Measurements from ENCODE around the gene EHD3. TPM values are rescaled to one million over a fixed set of nuclear protein-coding genes. Genes with fewer than 3 reads are reported as not detected.

Gene EHD3
- polyA plus RNA-seq, 1 donor from 2014 or later = 3.5 TPM

DNA sequence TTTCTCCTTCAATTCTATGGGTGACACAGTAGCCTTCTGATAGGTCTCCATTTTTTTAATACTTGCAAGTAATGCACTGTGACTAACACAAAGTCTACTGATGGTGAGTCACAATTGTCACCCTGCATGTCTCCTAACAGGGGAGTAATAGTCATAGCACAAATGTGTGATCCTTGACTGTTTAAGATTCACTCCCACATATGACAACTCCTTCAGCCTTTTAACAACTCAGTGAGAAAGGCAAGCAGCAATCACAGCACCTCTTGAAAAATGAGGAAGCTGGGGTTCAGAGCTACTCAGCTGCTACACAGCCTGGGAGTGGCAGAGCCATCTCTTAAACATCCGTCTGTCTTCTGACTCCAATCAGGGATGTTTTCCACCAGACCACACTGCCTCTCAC, 63.8 kb downstream of the EHD3 start:
- no peak for TF ChIP-seq TAF1 (IDR thresholded peaks at IDR 0.05; ENCODE audit: low read depth)
- TF ChIP-seq, protein P1, sequence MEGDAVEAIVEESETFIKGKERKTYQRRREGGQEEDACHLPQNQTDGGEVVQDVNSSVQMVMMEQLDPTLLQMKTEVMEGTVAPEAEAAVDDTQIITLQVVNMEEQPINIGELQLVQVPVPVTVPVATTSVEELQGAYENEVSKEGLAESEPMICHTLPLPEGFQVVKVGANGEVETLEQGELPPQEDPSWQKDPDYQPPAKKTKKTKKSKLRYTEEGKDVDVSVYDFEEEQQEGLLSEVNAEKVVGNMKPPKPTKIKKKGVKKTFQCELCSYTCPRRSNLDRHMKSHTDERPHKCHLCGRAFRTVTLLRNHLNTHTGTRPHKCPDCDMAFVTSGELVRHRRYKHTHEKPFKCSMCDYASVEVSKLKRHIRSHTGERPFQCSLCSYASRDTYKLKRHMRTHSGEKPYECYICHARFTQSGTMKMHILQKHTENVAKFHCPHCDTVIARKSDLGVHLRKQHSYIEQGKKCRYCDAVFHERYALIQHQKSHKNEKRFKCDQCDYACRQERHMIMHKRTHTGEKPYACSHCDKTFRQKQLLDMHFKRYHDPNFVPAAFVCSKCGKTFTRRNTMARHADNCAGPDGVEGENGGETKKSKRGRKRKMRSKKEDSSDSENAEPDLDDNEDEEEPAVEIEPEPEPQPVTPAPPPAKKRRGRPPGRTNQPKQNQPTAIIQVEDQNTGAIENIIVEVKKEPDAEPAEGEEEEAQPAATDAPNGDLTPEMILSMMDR (IDR thresholded peaks at IDR 0.05; ENCODE audit: poor library complexity, severe bottlenecking) = no peak
- no peak for TF ChIP-seq MXI1 (conservative IDR thresholded peaks at IDR 0.05; ENCODE audit: poor library complexity, severe bottlenecking)
- TF ChIP-seq REST (IDR thresholded peaks at IDR 0.05; ENCODE audit: borderline replicate concordance) = no peak
- TF ChIP-seq POLR2AphosphoS5 (IDR thresholded peaks at IDR 0.05) = no peak
- no peak for TF ChIP-seq EZH2 (IDR thresholded peaks at IDR 0.05; ENCODE audit: borderline replicate concordance, insufficient read depth, low read length, poor library complexity, severe bottlenecking)
- no peak for TF ChIP-seq SMC3 (conservative IDR thresholded peaks at IDR 0.05; ENCODE audit: poor library complexity)
- no peak for TF ChIP-seq RAD21 (conservative IDR thresholded peaks at IDR 0.05)
- TF ChIP-seq EP300 (conservative IDR thresholded peaks at IDR 0.05; ENCODE audit: poor library complexity, severe bottlenecking) = no peak
- Histone ChIP-seq H3K27ac (ENCODE audit: low read length) (no peak overlapping the region), H3K4me2 (ENCODE audit: low read length) (no peak overlapping the region)

GRCh38 chr2:31299547-31299946, 65.6 kb downstream of the EHD3 start:
- no peaks in the 10 kb centered on the region for H3K9me2 ChIP-seq (ENCODE audit: insufficient read depth, low read length)
- H3K4me2 ChIP-seq (ENCODE audit: low read length) = no peak overlapping the region
- no peak overlapping the region for H2AFZ ChIP-seq (ENCODE audit: low read depth, low read length)
- H3K4me3 ChIP-seq (ENCODE audit: low read length) = no peak overlapping the region
- H3F3A ChIP-seq (ENCODE audit: insufficient read depth, low read length, poor library complexity, severe bottlenecking) = no peaks in the 10 kb centered on the region
- H3K36me3 ChIP-seq (ENCODE audit: insufficient read depth, low read length) = no peaks in the 10 kb centered on the region
- no peaks in the 10 kb centered on the region for H3K9me3 ChIP-seq (ENCODE audit: low read length)
- no peaks in the 10 kb centered on the region for H4K20me1 ChIP-seq (ENCODE audit: insufficient read depth)
- no peak for TF ChIP-seq RAD21 (conservative IDR thresholded peaks at IDR 0.05)
- no peak for TF ChIP-seq SMC3 (conservative IDR thresholded peaks at IDR 0.05; ENCODE audit: poor library complexity)
- no peaks in the 10 kb centered on the region for H3K79me2 ChIP-seq (replicated peaks; ENCODE audit: insufficient read depth, low read length)
- H3K27me3 ChIP-seq (ENCODE audit: insufficient read depth, low read depth, low read length) = no peaks in the 10 kb centered on the region
- H3K27ac ChIP-seq (ENCODE audit: low read length) = no peak overlapping the region
- no peak overlapping the region for H3K9ac ChIP-seq (ENCODE audit: low read length)

More for the DNA sequence above, 63.8 kb downstream of the EHD3 start:
- Histone ChIP-seq H3K9me3 (ENCODE audit: low read length) (no peaks in the 10 kb centered on the region), H3F3A (ENCODE audit: insufficient read depth, low read length, poor library complexity, severe bottlenecking) (no peaks in the 10 kb centered on the region), H3K9me2 (ENCODE audit: insufficient read depth, low read length) (no peaks in the 10 kb centered on the region), H4K20me1 (ENCODE audit: insufficient read depth) (no peaks in the 10 kb centered on the region), H3K4me3 (ENCODE audit: low read length) (no peak overlapping the region), H3K9ac (ENCODE audit: low read length) (no peak overlapping the region), H3K36me3 (ENCODE audit: insufficient read depth, low read length) (no peaks in the 10 kb centered on the region), H3K79me2 (replicated peaks; ENCODE audit: insufficient read depth, low read length) (no peaks in the 10 kb centered on the region), H3K27me3 (ENCODE audit: insufficient read depth, low read depth, low read length) (no peaks in the 10 kb centered on the region), H2AFZ (ENCODE audit: low read depth, low read length) (no peak overlapping the region)

- Histone ChIP-seq H3K4me2 (ENCODE audit: low read length) (no peak overlapping the region), H2AFZ (ENCODE audit: low read depth, low read length) (no peak overlapping the region), H3K9me3 (ENCODE audit: low read length) (no peaks in the 10 kb centered on the region), H3K9ac (ENCODE audit: low read length) (no peak overlapping the region), H3K27ac (ENCODE audit: low read length) (no peak overlapping the region), H3K79me2 (replicated peaks; ENCODE audit: insufficient read depth, low read length) (no peaks in the 10 kb centered on the region), H3F3A (ENCODE audit: insufficient read depth, low read length, poor library complexity, severe bottlenecking) (no peaks in the 10 kb centered on the region), H3K36me3 (ENCODE audit: insufficient read depth, low read length) (no peaks in the 10 kb centered on the region), H4K20me1 (ENCODE audit: insufficient read depth) (no peaks in the 10 kb centered on the region), H3K9me2 (ENCODE audit: insufficient read depth, low read length) (no peaks in the 10 kb centered on the region), H3K27me3 (ENCODE audit: insufficient read depth, low read depth, low read length) (no peaks in the 10 kb centered on the region), H3K4me3 (ENCODE audit: low read length) (no peak overlapping the region)
- TF ChIP-seq, protein P1 (IDR thresholded peaks at IDR 0.05; ENCODE audit: poor library complexity, severe bottlenecking) = no peak
- TF ChIP-seq REST (IDR thresholded peaks at IDR 0.05; ENCODE audit: borderline replicate concordance) = no peak
- no peak for TF ChIP-seq SMC3 (conservative IDR thresholded peaks at IDR 0.05; ENCODE audit: poor library complexity)
- TF ChIP-seq EZH2 (IDR thresholded peaks at IDR 0.05; ENCODE audit: borderline replicate concordance, insufficient read depth, low read length, poor library complexity, severe bottlenecking) = no peak
- no peak for TF ChIP-seq EP300 (conservative IDR thresholded peaks at IDR 0.05; ENCODE audit: poor library complexity, severe bottlenecking)
- no peak for TF ChIP-seq POLR2AphosphoS5 (IDR thresholded peaks at IDR 0.05)
- TF ChIP-seq MXI1 (conservative IDR thresholded peaks at IDR 0.05; ENCODE audit: poor library complexity, severe bottlenecking) = no peak
- TF ChIP-seq RAD21 (conservative IDR thresholded peaks at IDR 0.05) = no peak
- no peak for TF ChIP-seq TAF1 (IDR thresholded peaks at IDR 0.05; ENCODE audit: low read depth)
These were observed 66.4 kb downstream of the EHD3 start for GRCh38 chr2:31300309-31300708.

Data from neural cell (in vitro differentiated cells).